Bronchial epithelial cell (primary cell): ENCODE data around the gene KRT4. TPM values are rescaled to one million over a fixed set of nuclear protein-coding genes. Genes with fewer than 3 reads are reported as not detected.
A peak's percentile ranks its signal among the peaks of the same experiment; 100 is the strongest.

Experiments used
- DNase-seq: peaks from one replicate; pipeline ENCODE4 v3.0.0-alpha.2; 2010; ENCODE audit warnings: low read depth
- FAIRE-seq: peaks from 2 replicates; lab custom pipeline; 2011; peaks lifted over from hg19 to GRCh38; lab: Jason Lieb, UNC
- H3K27me3 ChIP-seq: 2 replicates; pipeline ENCODE4 v1.5.1; 2011; ENCODE audit warnings: low read length; ENCODE audit not compliant: control insufficient read depth, insufficient read depth
- H3K36me3 ChIP-seq: 2 replicates; pipeline ENCODE4 v1.5.1; 2011; ENCODE audit warnings: low read length; ENCODE audit not compliant: control insufficient read depth, insufficient read depth
- H3K4me3 ChIP-seq: 2 replicates; pipeline ENCODE4 v1.5.1; 2011; ENCODE audit warnings: mild to moderate bottlenecking, low read depth, low read length, control low read depth
- total RNA-seq: library from RNA; depleted of rRNA; stranded (reverse); fragments of >200 nt; gene quantifications from 2 replicates; pipeline ENCODE4 v1.2.1, GENCODE V29; 2014
- TF ChIP-seq, protein P1 (sequence below): IDR thresholded peaks from 2 replicates; pipeline ENCODE4 v1.5.1; 2011; ENCODE audit warnings: mild to moderate bottlenecking, moderate library complexity, low read length, control low read depth, inconsistent platforms; ENCODE audit not compliant: insufficient read depth, severe bottlenecking

Gene KRT4
- total RNA-seq, 1 donor from 2014 or later: 66.6 TPM

DNA sequence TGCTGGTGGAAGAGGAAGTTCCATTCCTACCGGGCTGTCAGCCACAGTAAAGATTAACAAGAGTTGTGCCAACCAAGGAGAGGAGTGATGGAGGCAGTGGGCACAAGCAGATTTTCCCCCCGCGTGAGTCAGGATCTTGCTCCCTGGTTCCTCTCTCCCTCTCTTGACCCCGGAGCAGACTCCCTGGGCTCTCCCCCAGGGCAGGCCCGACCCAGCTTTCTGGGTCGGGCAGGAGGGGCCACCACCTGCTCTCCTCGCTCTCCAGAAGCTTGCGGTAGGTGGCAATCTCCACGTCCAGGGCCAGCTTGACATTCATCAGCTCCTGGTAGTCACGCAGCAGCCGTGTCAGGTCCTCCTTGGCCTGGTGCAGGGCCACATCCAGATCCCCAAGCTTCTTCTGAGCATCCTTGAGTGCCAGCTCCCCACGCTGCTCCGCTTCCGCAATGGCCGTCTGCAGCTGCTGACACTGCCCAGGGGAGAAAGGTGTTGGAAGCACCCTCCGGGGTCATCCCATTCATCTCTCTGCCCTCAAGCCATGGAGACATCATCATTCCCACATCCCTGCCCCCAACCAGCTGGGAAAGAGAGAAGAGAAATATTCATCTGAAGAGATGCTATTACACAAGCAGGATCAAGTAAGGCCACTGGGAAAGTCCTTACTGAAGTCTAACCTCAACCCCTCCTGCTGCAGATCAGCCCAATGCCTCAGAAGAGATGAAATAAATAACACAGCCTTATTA is 9.0 kb upstream of the KRT4 start:
- H3K36me3 ChIP-seq: no peaks in the 10 kb centered on the region
- no peak overlapping the region for H3K4me3 ChIP-seq
- no peaks in the 10 kb centered on the region for H3K27me3 ChIP-seq
- TF ChIP-seq, protein P1, sequence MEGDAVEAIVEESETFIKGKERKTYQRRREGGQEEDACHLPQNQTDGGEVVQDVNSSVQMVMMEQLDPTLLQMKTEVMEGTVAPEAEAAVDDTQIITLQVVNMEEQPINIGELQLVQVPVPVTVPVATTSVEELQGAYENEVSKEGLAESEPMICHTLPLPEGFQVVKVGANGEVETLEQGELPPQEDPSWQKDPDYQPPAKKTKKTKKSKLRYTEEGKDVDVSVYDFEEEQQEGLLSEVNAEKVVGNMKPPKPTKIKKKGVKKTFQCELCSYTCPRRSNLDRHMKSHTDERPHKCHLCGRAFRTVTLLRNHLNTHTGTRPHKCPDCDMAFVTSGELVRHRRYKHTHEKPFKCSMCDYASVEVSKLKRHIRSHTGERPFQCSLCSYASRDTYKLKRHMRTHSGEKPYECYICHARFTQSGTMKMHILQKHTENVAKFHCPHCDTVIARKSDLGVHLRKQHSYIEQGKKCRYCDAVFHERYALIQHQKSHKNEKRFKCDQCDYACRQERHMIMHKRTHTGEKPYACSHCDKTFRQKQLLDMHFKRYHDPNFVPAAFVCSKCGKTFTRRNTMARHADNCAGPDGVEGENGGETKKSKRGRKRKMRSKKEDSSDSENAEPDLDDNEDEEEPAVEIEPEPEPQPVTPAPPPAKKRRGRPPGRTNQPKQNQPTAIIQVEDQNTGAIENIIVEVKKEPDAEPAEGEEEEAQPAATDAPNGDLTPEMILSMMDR: no peak
- DNase-seq: no peak
- FAIRE-seq: no peak

DNA sequence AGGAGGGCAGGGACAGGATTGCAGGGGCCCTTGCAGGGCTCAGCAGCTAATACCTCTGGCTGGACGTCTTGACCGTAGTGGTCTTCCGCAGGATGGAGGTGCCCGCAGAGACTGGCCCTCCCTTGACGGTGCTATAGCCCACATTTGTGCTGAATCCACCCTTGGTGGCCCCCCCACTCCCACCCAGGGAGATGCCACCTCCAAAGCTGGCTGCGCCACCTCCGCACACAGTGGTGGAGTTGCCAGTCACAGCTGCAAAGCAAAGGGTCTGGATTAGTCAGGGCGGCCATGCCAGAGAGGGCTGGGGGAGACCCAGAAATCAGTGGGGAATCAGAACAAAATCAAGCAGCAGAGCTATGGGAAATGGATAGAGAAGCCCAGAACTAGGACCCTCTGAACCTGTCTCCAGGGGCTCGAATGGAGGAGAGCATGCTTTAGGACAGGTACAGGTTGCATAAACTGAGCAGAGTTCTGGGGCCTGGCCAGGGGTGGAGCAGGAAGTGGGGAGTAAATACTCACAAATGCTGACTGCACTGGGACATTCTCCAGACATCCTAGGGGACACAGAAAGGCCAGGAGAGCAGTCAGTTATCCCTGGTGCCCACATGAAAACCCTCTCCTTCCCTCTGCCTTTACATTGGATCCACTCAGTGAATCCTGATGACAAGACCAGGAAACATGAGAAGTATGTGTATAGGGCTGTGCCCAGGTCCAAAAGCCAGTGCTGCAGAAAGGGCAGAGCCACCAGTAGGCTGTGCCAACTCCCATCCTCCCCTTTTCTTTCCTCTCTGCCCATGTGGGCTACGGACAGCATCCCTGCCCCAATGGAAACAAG is 8.1 kb upstream of the KRT4 start:
- Histone ChIP-seq H3K36me3 (no peaks in the 10 kb centered on the region), H3K4me3 (no peak overlapping the region), H3K27me3 (peaks cover 2% of the 10 kb centered on the region)
- DNase-seq: no peak
- FAIRE-seq: no peak
- TF ChIP-seq, protein P1: no peak

DNA sequence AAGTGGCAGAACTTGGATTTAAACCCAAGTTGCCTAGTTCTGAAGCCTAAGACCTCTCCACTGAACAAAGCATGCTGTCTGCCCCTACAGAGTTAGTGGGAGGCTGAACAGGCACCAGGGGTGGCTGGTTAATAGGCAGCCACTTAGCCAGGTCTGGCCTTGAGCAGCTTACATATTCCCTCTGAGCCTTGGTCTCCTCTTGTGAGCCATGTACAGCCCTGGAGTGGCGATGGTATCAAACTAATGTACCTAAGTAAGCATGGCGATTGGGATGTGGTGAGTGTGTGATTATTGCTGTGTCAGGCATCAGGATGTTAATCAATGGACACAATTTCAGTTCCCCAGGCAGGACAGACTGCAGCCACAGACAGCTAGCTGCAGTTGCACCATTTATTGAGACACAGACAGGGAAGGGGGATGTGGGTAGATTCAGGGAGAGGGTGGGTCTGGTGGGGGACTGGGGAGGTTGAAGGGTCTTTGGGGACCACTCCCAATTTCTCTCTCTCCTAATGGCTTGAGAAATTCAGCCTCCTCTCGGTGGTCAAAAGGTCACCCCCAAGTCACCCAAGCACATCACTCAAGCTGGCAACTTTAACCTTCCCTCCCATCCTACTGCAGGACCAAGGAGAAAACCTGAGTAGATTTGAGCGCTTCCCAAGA is 7.3 kb upstream of the KRT4 start:
- H3K27me3 ChIP-seq: peaks cover 3% of the 10 kb centered on the region
- no peak overlapping the region for H3K4me3 ChIP-seq
- DNase-seq (no peak), FAIRE-seq (no peak)
- H3K36me3 ChIP-seq: no peaks in the 10 kb centered on the region
- TF ChIP-seq, protein P1: no peak

GRCh38 chr12:52820521-52820920 is 6.6 kb upstream of the KRT4 start:
- H3K4me3 ChIP-seq: no peak overlapping the region
- DNase-seq: no peak
- no peaks in the 10 kb centered on the region for H3K36me3 ChIP-seq
- peaks cover 3% of the 10 kb centered on the region for H3K27me3 ChIP-seq
- TF ChIP-seq, protein P1: no peak
- peak; percentile 72 for FAIRE-seq

DNA sequence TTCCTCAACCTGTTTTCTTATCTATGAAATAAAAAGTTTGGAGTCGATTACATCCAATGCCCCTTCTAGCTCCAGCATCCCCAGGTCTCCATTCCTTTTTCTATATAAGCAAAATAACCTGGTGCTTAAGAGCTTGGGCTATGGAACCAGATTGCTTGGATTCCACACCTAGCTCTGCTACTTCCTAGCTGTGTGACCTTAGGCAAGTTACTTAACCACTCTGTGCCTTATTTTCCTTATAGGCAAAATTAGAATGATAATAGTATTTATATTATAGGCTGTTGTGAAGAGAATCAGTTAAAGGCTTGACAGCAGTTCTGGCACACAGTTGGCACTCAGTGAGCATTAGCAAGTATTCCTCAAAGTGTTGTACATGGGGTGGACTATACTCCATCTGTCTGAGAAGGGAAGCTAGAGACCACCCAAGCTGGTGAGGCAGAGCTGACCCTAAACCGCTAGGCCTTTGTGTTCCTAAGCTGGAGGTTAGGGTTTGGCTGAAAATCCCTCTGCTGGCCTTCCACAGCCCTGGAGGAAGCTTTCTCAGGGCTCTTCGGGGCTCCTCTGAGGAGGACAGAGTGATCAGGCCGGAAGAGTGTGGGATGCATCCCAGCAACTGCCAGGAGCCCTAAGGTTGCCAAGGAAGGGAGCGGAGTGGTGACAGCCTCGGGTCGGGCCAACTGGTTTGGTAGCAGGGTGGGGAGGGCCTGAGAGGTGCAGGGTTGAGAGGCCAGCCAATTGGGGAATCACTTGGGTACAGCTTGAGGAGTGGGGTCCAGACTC is 6.0 kb upstream of the KRT4 start:
- Histone ChIP-seq H3K36me3 (no peaks in the 10 kb centered on the region), H3K27me3 (peaks cover 3% of the 10 kb centered on the region), H3K4me3 (no peak overlapping the region)
- DNase-seq (no peak), FAIRE-seq (no peak)
- TF ChIP-seq, protein P1: no peak
